Smooth muscle cell (in vitro differentiated cells): ENCODE data around the gene UBR3. TPM values are rescaled to one million over a fixed set of nuclear protein-coding genes. Genes with fewer than 3 reads are reported as not detected.

Source experiments
- DNase-seq: peaks from one replicate; lab custom pipeline; 2025; ENCODE audit not compliant: unreplicated experiment; lab: John Stamatoyannopoulos, UW
- H2AFZ ChIP-seq: fragments of 200-600 bp; sonication (generic); 2 replicates; pipeline ENCODE4 v1.6.0; 2016; ENCODE audit warnings: antibody characterized with exemption, low read depth, mild to moderate bottlenecking
- H3F3A ChIP-seq: fragments of 200-600 bp; sonication (generic); 2 replicates; pipeline ENCODE4 v1.6.0; 2017; ENCODE audit warnings: antibody characterized with exemption, low read depth
- H3K27ac ChIP-seq: fragments of 200-600 bp; sonication (generic); 2 replicates; pipeline ENCODE4 v1.5.1; 2016; ENCODE audit warnings: low read depth, mild to moderate bottlenecking
- H3K27me3 ChIP-seq: fragments of 200-600 bp; sonication (generic); 2 replicates; pipeline ENCODE4 v1.6.1; 2016; ENCODE audit warnings: low read depth, mild to moderate bottlenecking
- H3K36me3 ChIP-seq: fragments of 200-600 bp; sonication (generic); 2 replicates; pipeline ENCODE4 v1.5.1; 2016; ENCODE audit warnings: low read depth
- H3K4me1 ChIP-seq: fragments of 200-600 bp; sonication (generic); 2 replicates; pipeline ENCODE4 v1.5.1; 2016; ENCODE audit warnings: low read depth
- H3K4me2 ChIP-seq: fragments of 200-600 bp; sonication (generic); 2 replicates; pipeline ENCODE4 v1.6.0; 2016; ENCODE audit warnings: mild to moderate bottlenecking
- H3K4me3 ChIP-seq: fragments of 200-600 bp; sonication (generic); 2 replicates; pipeline ENCODE4 v1.5.1; 2016; ENCODE audit warnings: mild to moderate bottlenecking
- H3K79me2 ChIP-seq: fragments of 200-600 bp; sonication (generic); 2 replicates; pipeline ENCODE4 v1.6.0; 2016; ENCODE audit warnings: low read depth, mild to moderate bottlenecking
- H3K9ac ChIP-seq: fragments of 200-600 bp; sonication (generic); 2 replicates; pipeline ENCODE4 v1.6.0; 2016; ENCODE audit warnings: low read depth
- H3K9me3 ChIP-seq: fragments of 200-600 bp; sonication (generic); replicated peaks from 2 replicates; pipeline ENCODE4 v1.5.1; 2016; ENCODE audit warnings: low read depth
- H4K20me1 ChIP-seq: fragments of 200-600 bp; sonication (generic); 2 replicates; pipeline ENCODE4 v1.6.0; 2016; ENCODE audit warnings: low read depth
- CTCF ChIP-seq: fragments of 200-600 bp; sonication (generic); IDR thresholded peaks from 2 replicates; pipeline ENCODE4 v1.5.1; 2017; ENCODE audit warnings: borderline replicate concordance, mild to moderate bottlenecking, antibody characterized with exemption; ENCODE audit not compliant: insufficient read depth, poor library complexity, severe bottlenecking
- WGBS: methylation state at CpG from one replicate; pipeline ENCODE4 v1.1.7; 2016; ENCODE audit warnings: low lambda C conversion rate; 5-methylcytosine and 5-hydroxymethylcytosine counted together
- polyA plus RNA-seq: library from polyadenylated mRNA; unstranded; fragments of >200 nt; fragmentation: Nextera tagmentation; extraction: Ambion mirVana; gene quantifications from 2 replicates; pipeline ENCODE4 v1.2.1, GENCODE V29; 2016
- total RNA-seq: library from RNA; depleted of rRNA; stranded (reverse); fragments of >200 nt; gene quantifications from 2 replicates; pipeline ENCODE4 v1.2.3, GENCODE V29; 2014

The UBR3 gene
- total and polyA plus RNA-seq, 2 experiments from 2014 or later: 7.0 to 35.1 TPM

- H3K27ac ChIP-seq: no peak overlapping the region
- H3K4me2 ChIP-seq: no peak overlapping the region
- peaks cover 10% of the 10 kb centered on the region for H3K9me3 ChIP-seq
- no peaks in the 10 kb centered on the region for H3K79me2 ChIP-seq
- no peak overlapping the region for H3K4me3 ChIP-seq
- H3K4me1 ChIP-seq: no peaks in the 10 kb centered on the region
- TF ChIP-seq CTCF: no peak
- DNase-seq: no peak
- WGBS: 79% methylated on average over 2 of the region's 2 CpGs
- no peaks in the 10 kb centered on the region for H4K20me1 ChIP-seq
- H3F3A ChIP-seq: no peaks in the 10 kb centered on the region
- H3K9ac ChIP-seq: no peak overlapping the region
- H2AFZ ChIP-seq: no peak overlapping the region
- no peaks in the 10 kb centered on the region for H3K27me3 ChIP-seq
- peaks cover 16% of the 10 kb centered on the region for H3K36me3 ChIP-seq
Observed at GRCh38 chr2:170073288-170073687, 246.0 kb downstream of the UBR3 start.

GRCh38 chr2:170076189-170076588 lies 248.9 kb downstream of the UBR3 start:
- Histone ChIP-seq H3K4me1 (peaks cover 11% of the 10 kb centered on the region), H3K36me3 (peaks cover 5% of the 10 kb centered on the region), H3F3A (no peaks in the 10 kb centered on the region), H3K27ac (no peak overlapping the region), H3K4me3 (no peak overlapping the region), H3K9ac (no peak overlapping the region), H3K4me2 (no peak overlapping the region), H4K20me1 (no peaks in the 10 kb centered on the region), H3K27me3 (no peaks in the 10 kb centered on the region), H3K79me2 (no peaks in the 10 kb centered on the region), H3K9me3 (peaks cover 6% of the 10 kb centered on the region), H2AFZ (no peak overlapping the region)
- DNase-seq: no peak
- no peak for TF ChIP-seq CTCF
- 100% methylated on average over 1 of the region's 1 CpG for WGBS

GRCh38 chr2:170077830-170078569 lies 250.7 kb downstream of the UBR3 start:
- Histone ChIP-seq H3K36me3 (no peaks in the 10 kb centered on the region), H3K79me2 (no peaks in the 10 kb centered on the region), H3K9me3 (no peaks in the 10 kb centered on the region), H3K27me3 (no peaks in the 10 kb centered on the region), H2AFZ (no peak overlapping the region), H3K4me2 (no peak overlapping the region), H3K9ac (no peak overlapping the region), H3K4me3 (no peak overlapping the region), H3F3A (no peaks in the 10 kb centered on the region), H4K20me1 (no peaks in the 10 kb centered on the region), H3K4me1 (peaks cover 11% of the 10 kb centered on the region), H3K27ac (no peak overlapping the region)
- TF ChIP-seq CTCF: no peak
- DNase-seq: no peak
- WGBS: 79% methylated on average over 7 of the region's 7 CpGs

GRCh38 chr2:170084820-170085491 lies 257.7 kb downstream of the UBR3 start:
- Histone ChIP-seq H3K4me2 (no peak overlapping the region), H3F3A (no peaks in the 10 kb centered on the region), H3K9me3 (no peaks in the 10 kb centered on the region), H4K20me1 (no peaks in the 10 kb centered on the region), H3K4me1 (peaks cover 3% of the 10 kb centered on the region), H3K4me3 (no peak overlapping the region), H2AFZ (no peak overlapping the region), H3K79me2 (no peaks in the 10 kb centered on the region), H3K36me3 (no peaks in the 10 kb centered on the region), H3K27ac (no peak overlapping the region), H3K9ac (no peak overlapping the region), H3K27me3 (no peaks in the 10 kb centered on the region)
- TF ChIP-seq CTCF: no peak
- 61% methylated on average over 2 of the region's 2 CpGs for WGBS
- no peak for DNase-seq
